ENCODE measurements around the gene SGCA. TPM values are rescaled to one million over a fixed set of nuclear protein-coding genes. Genes with fewer than 3 reads are reported as not detected.

The SGCA gene
- total and polyA plus RNA-seq, 2 of the 13 experiments (the other 11 are each of a cell fraction or from before 2014, with no cell fraction given) = not detected

- TF ChIP-seq REST (IDR thresholded peaks at IDR 0.05; ENCODE audit: borderline replicate concordance in 1 of 2, low read depth in 1 of 2, low read length in 2 of 2) (no peak), FOXM1 (CRISPR knock-in tag; IDR thresholded peaks at IDR 0.05) (no peak), ZBTB40 (IDR thresholded peaks at IDR 0.05) (no peak), ZBTB40 (CRISPR knock-in tag; IDR thresholded peaks at IDR 0.05) (no peak)
Observed at GRCh38 chr17:50190293-50190602, 24.4 kb downstream of the SGCA start (continued).
